ENCODE results near the gene TDRD9. TPM values are rescaled to one million over a fixed set of nuclear protein-coding genes. Genes with fewer than 3 reads are reported as not detected.
"Not testable (repeated sequence)": the region's sequence is repeated elsewhere in the genome, so short reads cannot be mapped to it uniquely, and the experiment has no call there.

The TDRD9 gene
- total RNA-seq, 1 donor from 2014 or later: not detected

- H3K4me1 Mint-ChIP-seq (ENCODE audit: low read depth): peaks cover 3% of the 10 kb centered on the region
- no peaks in the 10 kb centered on the region for H3K27me3 Mint-ChIP-seq
- H3K4me3 Mint-ChIP-seq (ENCODE audit: low read depth): no peak overlapping the region
- no peak for TF ChIP-seq CTCF (IDR thresholded peaks at IDR 0.05; ENCODE audit: unreplicated experiment)
- H3K27ac Mint-ChIP-seq: no peak overlapping the region
- no peaks in the 10 kb centered on the region for H3K36me3 Mint-ChIP-seq (ENCODE audit: insufficient read depth)
- peaks cover 7% of the 10 kb centered on the region for H3K9me3 Mint-ChIP-seq (ENCODE audit: low read depth)
- DNase-seq (ENCODE audit: low spot score, unreplicated experiment): no peak
These were observed 46.3 kb downstream of the TDRD9 start for GRCh38 chr14:103974575-103974974.

GRCh38 chr14:103980623-103981238, 52.5 kb downstream of the TDRD9 start:
- not testable (repeated sequence) for DNase-seq (ENCODE audit: low spot score, unreplicated experiment); H3K36me3 Mint-ChIP-seq (ENCODE audit: insufficient read depth); H3K27me3 Mint-ChIP-seq; H3K4me3 Mint-ChIP-seq (ENCODE audit: low read depth); H3K4me1 Mint-ChIP-seq (ENCODE audit: low read depth); H3K27ac Mint-ChIP-seq
- peak; percentile 59 for TF ChIP-seq CTCF (IDR thresholded peaks at IDR 0.05; ENCODE audit: unreplicated experiment)
- H3K9me3 Mint-ChIP-seq (ENCODE audit: low read depth): peaks cover 23% of the 10 kb centered on the region

- Mint-ChIP-seq H3K4me1 (ENCODE audit: low read depth) (no peaks in the 10 kb centered on the region), H3K27me3 (peaks cover 11% of the 10 kb centered on the region), H3K27ac (no peak overlapping the region), H3K4me3 (ENCODE audit: low read depth) (no peak overlapping the region), H3K36me3 (ENCODE audit: insufficient read depth) (peaks cover 2% of the 10 kb centered on the region), H3K9me3 (ENCODE audit: low read depth) (peaks cover 23% of the 10 kb centered on the region)
- TF ChIP-seq CTCF (IDR thresholded peaks at IDR 0.05; ENCODE audit: unreplicated experiment): no peak
- no peak for DNase-seq (ENCODE audit: low spot score, unreplicated experiment)
These were observed 55.9 kb downstream of the TDRD9 start for GRCh38 chr14:103984196-103984595.

- H3K4me3 Mint-ChIP-seq (ENCODE audit: low read depth): no peak overlapping the region
- peaks cover 13% of the 10 kb centered on the region for H3K9me3 Mint-ChIP-seq (ENCODE audit: low read depth)
These were observed 60.8 kb downstream of the TDRD9 start for GRCh38 chr14:103989034-103989433.

GRCh38 chr14:103989964-103990363, 61.7 kb downstream of the TDRD9 start:
- Mint-ChIP-seq H3K4me3 (ENCODE audit: low read depth) (no peak overlapping the region), H3K36me3 (ENCODE audit: insufficient read depth) (no peaks in the 10 kb centered on the region), H3K27me3 (peaks cover 9% of the 10 kb centered on the region), H3K9me3 (ENCODE audit: low read depth) (peaks cover 11% of the 10 kb centered on the region), H3K4me1 (ENCODE audit: low read depth) (peaks cover under 1% of the 10 kb centered on the region), H3K27ac (no peak overlapping the region)
- TF ChIP-seq CTCF (IDR thresholded peaks at IDR 0.05; ENCODE audit: unreplicated experiment): no peak
- no peak for DNase-seq (ENCODE audit: low spot score, unreplicated experiment)

More at GRCh38 chr14:103989034-103989433, 60.8 kb downstream of the TDRD9 start:
- Mint-ChIP-seq H3K36me3 (ENCODE audit: insufficient read depth) (no peaks in the 10 kb centered on the region), H3K27me3 (peaks cover 10% of the 10 kb centered on the region), H3K27ac (no peak overlapping the region), H3K4me1 (ENCODE audit: low read depth) (no peaks in the 10 kb centered on the region)
- no peak for TF ChIP-seq CTCF (IDR thresholded peaks at IDR 0.05; ENCODE audit: unreplicated experiment)
- DNase-seq (ENCODE audit: low spot score, unreplicated experiment): no peak
